NCI-H1930 (cell line): ENCODE data around the gene PANK1.
"Not testable (repeated sequence)": the region's sequence is repeated elsewhere in the genome, so short reads cannot be mapped to it uniquely, and the experiment has no call there.

Source experiments
- DNase-seq, 2 experiments: peaks; one replicate each; lab custom pipeline; 2025; lab: John Stamatoyannopoulos, UW

The PANK1 gene

GRCh38 chr10:89566992-89567391 lies 78.0 kb downstream of the PANK1 start:
- no peak for DNase-seq

- DNase-seq: no peak
Measured at GRCh38 chr10:89566095-89566950, 78.7 kb downstream of the PANK1 start.

GRCh38 chr10:89565180-89565579 lies 79.9 kb downstream of the PANK1 start:
- DNase-seq: no peak

- DNase-seq: peak in 1 of 2 experiments; percentile 32
Measured at GRCh38 chr10:89563861-89564478, 81.1 kb downstream of the PANK1 start.

- no peak for DNase-seq
Measured at GRCh38 chr10:89563311-89563710, 81.7 kb downstream of the PANK1 start.

- DNase-seq: no peak
Measured at GRCh38 chr10:89556600-89556999, 88.4 kb downstream of the PANK1 start.

- no peak for DNase-seq
Measured at GRCh38 chr10:89555688-89556445, 89.2 kb downstream of the PANK1 start.

GRCh38 chr10:89554433-89554832 lies 90.6 kb downstream of the PANK1 start:
- DNase-seq: no peak

GRCh38 chr10:89553064-89553734 lies 91.8 kb downstream of the PANK1 start:
- no peak for DNase-seq

- no peak for DNase-seq
Measured at GRCh38 chr10:89552213-89552612, 92.8 kb downstream of the PANK1 start.

- DNase-seq: no peak
Measured at GRCh38 chr10:89550509-89550908, 94.5 kb downstream of the PANK1 start.

- DNase-seq: no peak
Measured at GRCh38 chr10:89549510-89549909, 95.5 kb downstream of the PANK1 start.

- DNase-seq: no peak
Measured at GRCh38 chr10:89548673-89549072, 96.4 kb downstream of the PANK1 start.

GRCh38 chr10:89547853-89548513 lies 97.1 kb downstream of the PANK1 start:
- DNase-seq: no peak

GRCh38 chr10:89546651-89547050 lies 98.4 kb downstream of the PANK1 start:
- not testable (repeated sequence) for DNase-seq

- DNase-seq: no peak
Measured at GRCh38 chr10:89543841-89544240, 101.2 kb downstream of the PANK1 start.

- DNase-seq: no peak
Measured at GRCh38 chr10:89540420-89540949, 104.6 kb downstream of the PANK1 start.

GRCh38 chr10:89537364-89537763 lies 107.7 kb downstream of the PANK1 start:
- no peak for DNase-seq

GRCh38 chr10:89536013-89536354 lies 109.1 kb downstream of the PANK1 start:
- no peak for DNase-seq

- DNase-seq: no peak
Measured at GRCh38 chr10:89535171-89536012, 109.7 kb downstream of the PANK1 start, which contains the start of gene SLC16A12. SLC16A12 (minus strand) TSS chr10:89535594; CDS start chr10:89462578, 73,016 bp downstream.

- no peak for DNase-seq
Measured at GRCh38 chr10:89534826-89535166, 110.2 kb downstream of the PANK1 start.
